Upper lobe of left lung (tissue), 6 donors: ENCODE results near the gene CTNNA1. TPM values are rescaled to one million over a fixed set of nuclear protein-coding genes. Genes with fewer than 3 reads are reported as not detected.

Experiments used
- ATAC-seq, 2 donors: fragments of 200-7000 bp; cut with Tn5 transposase; one replicate each; pipeline ENCODE4 v1.9.1; 2022; ENCODE audit warnings: mild to moderate bottlenecking in 2 of 2, moderate library complexity in 2 of 2; ENCODE audit not compliant: low FRiP score in 2 of 2
- DNase-seq, 2 donors: peaks; one replicate each; pipeline ENCODE4 v3.0.0-alpha.2; 2019 to 2020
- H3K27ac ChIP-seq, 4 donors: fragments of 200-600 bp; sonication (generic); one replicate each; pipeline ENCODE4 v1.5.1; 2016 to 2019
- H3K27me3 ChIP-seq, 4 donors: fragments of 200-600 bp; sonication (generic); one replicate each; pipeline ENCODE4 v1.5.1; 2017 to 2019
- H3K36me3 ChIP-seq, 4 donors: fragments of 200-600 bp; sonication (generic); one replicate each; pipeline ENCODE4 v1.5.1; 2016 to 2019
- H3K4me1 ChIP-seq, 4 donors: fragments of 200-600 bp; sonication (generic); one replicate each; pipeline ENCODE4 v1.5.1; 2018 to 2019
- H3K4me3 ChIP-seq, 4 donors: fragments of 200-600 bp; sonication (generic); one replicate each; pipeline ENCODE4 v1.5.1; 2017 to 2019; ENCODE audit warnings: mild to moderate bottlenecking in 2 of 4, moderate library complexity in 1 of 4
- H3K9me3 ChIP-seq, 4 donors: fragments of 200-600 bp; sonication (generic); one replicate each; pipeline ENCODE4 v1.5.1; 2018 to 2019
- CTCF ChIP-seq, 6 experiments: fragments of 450-650 bp in 4 of 6; fragments of 200-600 bp in 2 of 6; sonication (generic) in 2 of 6; IDR thresholded peaks; one replicate each; pipeline ENCODE4 v1.5.1; 2016 to 2019; ENCODE audit warnings: antibody characterized with exemption in 6 of 6
- EP300 ChIP-seq, 4 donors: sonication (generic); formaldehyde crosslinking; IDR thresholded peaks; one replicate each; pipeline ENCODE4 v1.5.1; 2017; ENCODE audit warnings: antibody characterized with exemption in 4 of 4, control low read depth in 2 of 4
- POLR2A ChIP-seq, 4 donors: fragments of 450-650 bp; IDR thresholded peaks; one replicate each; pipeline ENCODE4 v1.5.1; 2016 to 2017; ENCODE audit warnings: antibody characterized with exemption in 4 of 4, mild to moderate bottlenecking in 2 of 4
- POLR2AphosphoS5 ChIP-seq, 2 donors: sonication (generic); formaldehyde crosslinking; IDR thresholded peaks; one replicate each; pipeline ENCODE4 v1.5.1; 2017; ENCODE audit warnings: antibody characterized with exemption in 2 of 2
- WGBS, 2 donors: methylation state at CpG; one replicate each; pipeline ENCODE4 v1.1.5; 2017 to 2018; 5-methylcytosine and 5-hydroxymethylcytosine counted together
- total RNA-seq, 6 donors: library from RNA; depleted of rRNA in 4 of 6; stranded (reverse); fragments of >200 nt in 4 of 6; gene quantifications; one replicate each; pipeline versions ENCODE4 v1.1.0 to v1.2.1, GENCODE V29; 2016 to 2021
- donor health status: DM: no; HTN: no; CAD: no; lungs with moderate emphysema.
- donor health status: DM: no; HTN: yes; CAD: no; lungs with severe emphysema.

CTNNA1 gene
- total RNA-seq, 6 donors from 2014 or later, result 352 to 505 (median 415) TPM

- H3K27me3 ChIP-seq, result no peaks in the 10 kb centered on the region
- no peak overlapping the region for H3K4me3 ChIP-seq
- peaks cover 0 to 4% (median 3%) of the 10 kb centered on the region in 4 donors for H3K4me1 ChIP-seq
- no peak for ATAC-seq
- no peaks in the 10 kb centered on the region for H3K9me3 ChIP-seq
- H3K27ac ChIP-seq, result no peak overlapping the region
- TF ChIP-seq EP300 (IDR thresholded peaks at IDR 0.05) (no peak), POLR2A (IDR thresholded peaks at IDR 0.05) (no peak), POLR2AphosphoS5 (IDR thresholded peaks at IDR 0.05) (no peak), CTCF (IDR thresholded peaks at IDR 0.05) (no peak)
- 94% methylated on average over 3 of the region's 3 CpGs for WGBS, 2 donors
- peak in 1 of 2 donors; percentile 15 for DNase-seq
- H3K36me3 ChIP-seq, result peaks cover 0 to 19% (median 14%) of the 10 kb centered on the region in 4 donors
These were observed 189.6 kb downstream of the CTNNA1 start for GRCh38 chr5:138942861-138943260.

- Histone ChIP-seq H3K27me3 (no peaks in the 10 kb centered on the region), H3K9me3 (no peaks in the 10 kb centered on the region), H3K4me1 (peaks cover 0 to 6% (median 0%) of the 10 kb centered on the region in 4 donors), H3K27ac (no peak overlapping the region), H3K36me3 (peaks cover 0 to 19% (median 14%) of the 10 kb centered on the region in 4 donors), H3K4me3 (no peak overlapping the region)
- 84 to 87% methylated on average over 5 to 6 of the region's 6 CpGs for WGBS, 2 donors
- peak in 1 of 2 donors; percentile 14 for DNase-seq
- no peak for TF ChIP-seq EP300 (IDR thresholded peaks at IDR 0.05)
- ATAC-seq, result no peak
These were observed 190.5 kb downstream of the CTNNA1 start for GRCh38 chr5:138943599-138944173.

- H3K27ac ChIP-seq, result no peak overlapping the region
- peaks cover under 1 to 6% (median under 1%) of the 10 kb centered on the region in 4 donors for H3K4me1 ChIP-seq
- H3K9me3 ChIP-seq, result no peaks in the 10 kb centered on the region
- 78 to 84% methylated on average over 20 to 23 of the region's 23 CpGs for WGBS, 2 donors
- peaks cover 0 to 19% (median 14%) of the 10 kb centered on the region in 4 donors for H3K36me3 ChIP-seq
- TF ChIP-seq POLR2A (IDR thresholded peaks at IDR 0.05) (no peak), POLR2AphosphoS5 (IDR thresholded peaks at IDR 0.05) (no peak)
- DNase-seq, result peak; percentile 20 to 77
- no peak overlapping the region for H3K4me3 ChIP-seq
- ATAC-seq, result no peak
- no peaks in the 10 kb centered on the region for H3K27me3 ChIP-seq
These were observed 191.5 kb downstream of the CTNNA1 start for GRCh38 chr5:138944527-138945322.

- Histone ChIP-seq H3K4me1 (peaks cover 9 to 13% (median 10%) of the 10 kb centered on the region in 4 donors), H3K27me3 (no peaks in the 10 kb centered on the region), H3K36me3 (peaks cover 0 to 20% (median 14%) of the 10 kb centered on the region in 4 donors), H3K9me3 (no peaks in the 10 kb centered on the region), H3K4me3 (no peak overlapping the region), H3K27ac (no peak overlapping the region)
- 87 to 90% methylated on average over 18 to 19 of the region's 23 CpGs for WGBS, 2 donors
- TF ChIP-seq POLR2AphosphoS5 (IDR thresholded peaks at IDR 0.05), result no peak
- no peak for TF ChIP-seq POLR2A (IDR thresholded peaks at IDR 0.05)
- no peak for TF ChIP-seq EP300 (IDR thresholded peaks at IDR 0.05)
- TF ChIP-seq CTCF (IDR thresholded peaks at IDR 0.05), result no peak
- ATAC-seq (no peak), DNase-seq (peak; percentile 17 to 57)
These were observed 192.4 kb downstream of the CTNNA1 start for GRCh38 chr5:138945421-138946240.

- 100% methylated on average over 3 of the region's 8 CpGs; no CpG with 5 or more reads in 1 of the 2 donors for WGBS, 2 donors
- DNase-seq, result peak; percentile 17 to 70
These were observed 193.0 kb downstream of the CTNNA1 start for GRCh38 chr5:138946241-138946623.

More at GRCh38 chr5:138946241-138946623, 193.0 kb downstream of the CTNNA1 start:
- no peak overlapping the region for H3K4me3 ChIP-seq
- ATAC-seq, result no peak
- TF ChIP-seq CTCF (IDR thresholded peaks at IDR 0.05) (no peak), POLR2A (IDR thresholded peaks at IDR 0.05) (no peak), POLR2AphosphoS5 (IDR thresholded peaks at IDR 0.05) (no peak), EP300 (IDR thresholded peaks at IDR 0.05) (no peak)
- no peak overlapping the region for H3K27ac ChIP-seq
- peaks cover 11 to 15% (median 14%) of the 10 kb centered on the region in 4 donors for H3K4me1 ChIP-seq
- no peaks in the 10 kb centered on the region for H3K27me3 ChIP-seq
- H3K9me3 ChIP-seq, result no peaks in the 10 kb centered on the region
- H3K36me3 ChIP-seq, result peaks cover 0 to 26% (median 14%) of the 10 kb centered on the region in 4 donors
